ENCODE results near the gene KLHL17. TPM values are rescaled to one million over a fixed set of nuclear protein-coding genes. Genes with fewer than 3 reads are reported as not detected.
A peak's percentile ranks its signal among the peaks of the same experiment; 100 is the strongest.

The KLHL17 gene
- total RNA-seq, 1 donor from 2014 or later = 41.5 TPM

GRCh38 chr1:961132-961669 is 817 bp downstream of the KLHL17 start:
- Mint-ChIP-seq H3K27ac (ENCODE audit: unreplicated experiment) (no peak overlapping the region), H3K36me3 (ENCODE audit: low read depth) (no peaks in the 10 kb centered on the region), H3K4me3 (peak overlapping the region; percentile 62), H3K9me3 (no peaks in the 10 kb centered on the region), H3K4me1 (peaks cover 13% of the 10 kb centered on the region), H3K27me3 (ENCODE audit: low read depth) (peaks cover 10% of the 10 kb centered on the region)
- DNase-seq (ENCODE audit: low read depth, low spot score) = no peak
- TF ChIP-seq CTCF (conservative IDR thresholded peaks at IDR 0.05) = no peak

GRCh38 chr1:962381-963300 is 2.3 kb downstream of the KLHL17 start:
- H3K36me3 Mint-ChIP-seq (ENCODE audit: low read depth) = no peaks in the 10 kb centered on the region
- no peak for TF ChIP-seq CTCF (conservative IDR thresholded peaks at IDR 0.05)

GRCh38 chr1:963301-963651 is 2.9 kb downstream of the KLHL17 start:
- no peak for TF ChIP-seq CTCF (conservative IDR thresholded peaks at IDR 0.05)
- Mint-ChIP-seq H3K27ac (ENCODE audit: unreplicated experiment) (no peak overlapping the region), H3K4me3 (peak overlapping the region; percentile 38), H3K36me3 (ENCODE audit: low read depth) (no peaks in the 10 kb centered on the region), H3K27me3 (ENCODE audit: low read depth) (peaks cover 27% of the 10 kb centered on the region), H3K9me3 (no peaks in the 10 kb centered on the region), H3K4me1 (peaks cover 4% of the 10 kb centered on the region)
- no peak for DNase-seq (ENCODE audit: low read depth, low spot score)

More at GRCh38 chr1:962381-963300, 2.3 kb downstream of the KLHL17 start:
- Mint-ChIP-seq H3K27me3 (ENCODE audit: low read depth) (peaks cover 20% of the 10 kb centered on the region), H3K9me3 (no peaks in the 10 kb centered on the region), H3K27ac (ENCODE audit: unreplicated experiment) (no peak overlapping the region), H3K4me3 (peak overlapping the region; percentile 81), H3K4me1 (peaks cover 9% of the 10 kb centered on the region)
- DNase-seq (ENCODE audit: low read depth, low spot score) = no peak

GRCh38 chr1:963746-964525 is 3.6 kb downstream of the KLHL17 start:
- no peaks in the 10 kb centered on the region for H3K36me3 Mint-ChIP-seq (ENCODE audit: low read depth)
- peaks cover 33% of the 10 kb centered on the region for H3K27me3 Mint-ChIP-seq (ENCODE audit: low read depth)
- H3K4me1 Mint-ChIP-seq = no peaks in the 10 kb centered on the region
- no peak overlapping the region for H3K27ac Mint-ChIP-seq (ENCODE audit: unreplicated experiment)
- H3K4me3 Mint-ChIP-seq = peak overlapping the region; percentile 47
- TF ChIP-seq CTCF (conservative IDR thresholded peaks at IDR 0.05) = no peak
- H3K9me3 Mint-ChIP-seq = no peaks in the 10 kb centered on the region
- no peak for DNase-seq (ENCODE audit: low read depth, low spot score)

- Mint-ChIP-seq H3K9me3 (no peaks in the 10 kb centered on the region), H3K36me3 (ENCODE audit: low read depth) (no peaks in the 10 kb centered on the region), H3K4me1 (no peaks in the 10 kb centered on the region), H3K27me3 (ENCODE audit: low read depth) (peaks cover 43% of the 10 kb centered on the region), H3K27ac (ENCODE audit: unreplicated experiment) (no peak overlapping the region), H3K4me3 (peak overlapping the region; percentile 78)
- no peak for DNase-seq (ENCODE audit: low read depth, low spot score)
- TF ChIP-seq CTCF (conservative IDR thresholded peaks at IDR 0.05) = no peak
These were observed 4.5 kb downstream of the KLHL17 start for GRCh38 chr1:964691-965525.
